NB4 (cell line): ENCODE measurements around the gene SLC9A3.

Experiments
- CTCF ChIP-seq: IDR thresholded peaks from one replicate; pipeline ENCODE4 v1.5.1; 2012; ENCODE audit warnings: low read depth, low read length
- POLR2A ChIP-seq: IDR thresholded peaks from 2 replicates; pipeline ENCODE4 v1.6.1; 2011; ENCODE audit warnings: mild to moderate bottlenecking; ENCODE audit not compliant: insufficient read length; ENCODE audit errors: extremely low read depth

GRCh38 chr5:424301-425110, 99.7 kb downstream of the SLC9A3 start:
- TF ChIP-seq CTCF (no peak), POLR2A (peak; percentile 18)
